Panc1 (cell line): ENCODE data around the gene NFS1. TPM values are rescaled to one million over a fixed set of nuclear protein-coding genes. Genes with fewer than 3 reads are reported as not detected.
A peak's percentile ranks its signal among the peaks of the same experiment; 100 is the strongest.

Source experiments
- ATAC-seq: fragments of 200-7000 bp; cut with Tn5 transposase; 2 replicates; pipeline ENCODE4 v1.9.1; 2020; ENCODE audit warnings: mild to moderate bottlenecking, moderate library complexity
- BruUV-seq: library from RNA; stranded (reverse); fragments of 400-500 nt; replicated peaks from 2 replicates; lab custom pipeline; 2021; lab: Mats Ljungman, UMichigan
- CTCF ChIA-PET: fragments of 300-600 bp; sonication (Branson Sonifier 250); formaldehyde crosslinking; loops from one replicate; lab custom pipeline; 2022; ENCODE audit warnings: antibody characterized with exemption; lab: Charles Lee
- POLR2A ChIA-PET: fragments of 300-600 bp; sonication (Branson Sonifier 250); formaldehyde crosslinking; loops from one replicate; lab custom pipeline; 2022; ENCODE audit warnings: antibody characterized with exemption; lab: Charles Lee
- DNase-seq: peaks from one replicate; pipeline ENCODE4 v3.0.0-alpha.2; 2010; ENCODE audit warnings: low read depth, low spot score
- H3K27ac ChIP-seq: 2 replicates; pipeline ENCODE4 v1.5.1; 2011; ENCODE audit warnings: mild to moderate bottlenecking, low read length, inconsistent platforms
- H3K27me3 ChIP-seq: fragments of 200-500 bp; sonication (Bioruptor generic); 2 replicates; pipeline ENCODE4 v1.6.0; 2014; ENCODE audit warnings: low read length, inconsistent platforms; ENCODE audit not compliant: control insufficient read depth, insufficient read depth
- H3K36me3 ChIP-seq: fragments of 200-500 bp; sonication (Bioruptor generic); 2 replicates; pipeline ENCODE4 v1.5.1; 2014; ENCODE audit warnings: inconsistent platforms, mild to moderate bottlenecking, low read length, moderate library complexity; ENCODE audit not compliant: control insufficient read depth, insufficient read depth
- H3K4me1 ChIP-seq: 2 replicates; pipeline ENCODE4 v1.5.1; 2011; ENCODE audit warnings: inconsistent platforms, mild to moderate bottlenecking, low read length, moderate library complexity; ENCODE audit not compliant: control insufficient read depth, insufficient read depth
- H3K4me3 ChIP-seq, 2 experiments: 2 replicates each; pipeline ENCODE4 v1.5.1; 2011 to 2012; ENCODE audit warnings: low read depth in 2 of 2, low read length in 2 of 2, mild to moderate bottlenecking in 2 of 2, inconsistent platforms in 1 of 2, moderate library complexity in 1 of 2
- H3K9me3 ChIP-seq: fragments of 200-500 bp; sonication (Bioruptor generic); 2 replicates; pipeline ENCODE4 v1.5.1; 2014; ENCODE audit warnings: low read depth, mild to moderate bottlenecking, inconsistent platforms, low read length, moderate library complexity; ENCODE audit not compliant: control insufficient read depth, insufficient read depth
- POLR2AphosphoS5 ChIP-seq: IDR thresholded peaks from 2 replicates; pipeline ENCODE4 v1.6.1; 2012; ENCODE audit warnings: mild to moderate bottlenecking, low read depth, low read length, moderate library complexity
- SIN3A ChIP-seq: IDR thresholded peaks from 2 replicates; pipeline ENCODE4 v1.6.1; 2012; ENCODE audit warnings: low read depth, mild to moderate bottlenecking, low read length, moderate library complexity, borderline replicate concordance; ENCODE audit not compliant: insufficient read depth
- TCF7L2 ChIP-seq: IDR thresholded peaks from 2 replicates; pipeline ENCODE4 v1.6.1; 2011; ENCODE audit warnings: mild to moderate bottlenecking, low read depth, low read length, inconsistent platforms
- in situ Hi-C: cut with HindIII; loops from 2 replicates; pipeline ENCODE4 v1.10.0; 2016; ENCODE audit warnings: low sequenced_read_pairs, low pct_unique_long_range_greater_than_20kb
- intact Hi-C: fragments of 100-400 bp; cut with micrococcal nuclease; formaldehyde crosslinking; loops from one replicate; pipeline ENCODE4 v1.10.0; 2022; ENCODE audit not compliant: unreplicated experiment
- total RNA-seq: library from RNA; stranded (reverse); gene quantifications from one replicate; pipeline ENCODE4 v1.2.1, GENCODE V29; 2021; ENCODE audit not compliant: unreplicated experiment
- TF ChIP-seq, protein P1 (sequence below), 2 experiments: IDR thresholded peaks; 2 replicates each; pipeline ENCODE4 v1.6.1; 2011 to 2012; ENCODE audit warnings: low read depth in 2 of 2, control low read depth in 1 of 2, low read length in 1 of 2, mild to moderate bottlenecking in 1 of 2, moderate library complexity in 1 of 2; ENCODE audit not compliant: insufficient read depth in 1 of 2
- TF ChIP-seq, protein P2 (sequence below): fragments of 450-650 bp; IDR thresholded peaks from 2 replicates; pipeline ENCODE4 v1.5.1; 2017; ENCODE audit warnings: mild to moderate bottlenecking

NFS1 gene
- total RNA-seq, 1 experiment from 2014 or later: 44.9 TPM

DNA sequence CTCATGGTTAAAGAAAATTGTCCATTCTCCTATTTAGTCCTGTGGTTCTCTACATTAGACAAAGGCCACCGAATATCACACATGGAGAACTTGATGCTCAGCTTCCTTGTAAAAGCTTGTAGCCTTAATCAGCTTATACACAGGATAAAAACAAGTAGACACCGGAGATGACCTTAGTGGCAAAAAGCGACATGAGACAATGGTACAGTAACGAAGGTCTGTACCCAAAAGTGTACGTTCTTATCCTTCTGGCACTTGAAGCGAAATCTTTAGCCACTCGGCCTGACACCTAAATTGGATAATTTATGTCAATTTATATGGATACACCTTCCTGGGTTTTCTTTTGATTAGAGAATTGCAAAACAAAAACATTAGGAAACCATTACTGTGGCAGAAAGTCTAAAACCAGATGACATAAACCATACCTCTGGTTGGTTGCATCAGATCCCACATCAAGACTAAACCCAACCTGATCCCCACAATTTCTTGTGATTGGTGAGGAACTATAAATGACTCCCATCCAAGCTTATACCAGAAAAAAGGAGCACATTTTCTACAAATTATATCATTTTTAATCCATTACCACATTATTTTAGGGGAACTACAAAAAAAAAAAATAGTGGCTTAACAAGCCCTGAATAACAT lies 36.8 kb upstream of the NFS1 start:
- peaks cover 23% of the 10 kb centered on the region; the same call in 1 of the 2 replicates for H3K4me1 ChIP-seq
- BruUV-seq: no TSS peak
- 0 out of 2 replicates have a peak overlapping the region, but pooled peaks have one; percentile 23 for H3K27ac ChIP-seq
- in situ Hi-C loops (no loop called here), intact Hi-C loops (no loop called here)
- ChIA-PET CTCF (no interaction called here), POLR2A (interaction anchor here (0.6 to 0.7 kb wide), 2 partner anchors 151 to 608 kb away, joined by 3 to 4 read pairs; no protein-coding TSS in a partner anchor)
- ATAC-seq (no peak), DNase-seq (no peak)
- peaks cover 86% of the 10 kb centered on the region for H3K36me3 ChIP-seq
- no peak overlapping the region for H3K4me3 ChIP-seq
- no peaks in the 10 kb centered on the region for H3K9me3 ChIP-seq
- no peaks in the 10 kb centered on the region for H3K27me3 ChIP-seq
- TF ChIP-seq TCF7L2: no peak
- TF ChIP-seq, protein P1, sequence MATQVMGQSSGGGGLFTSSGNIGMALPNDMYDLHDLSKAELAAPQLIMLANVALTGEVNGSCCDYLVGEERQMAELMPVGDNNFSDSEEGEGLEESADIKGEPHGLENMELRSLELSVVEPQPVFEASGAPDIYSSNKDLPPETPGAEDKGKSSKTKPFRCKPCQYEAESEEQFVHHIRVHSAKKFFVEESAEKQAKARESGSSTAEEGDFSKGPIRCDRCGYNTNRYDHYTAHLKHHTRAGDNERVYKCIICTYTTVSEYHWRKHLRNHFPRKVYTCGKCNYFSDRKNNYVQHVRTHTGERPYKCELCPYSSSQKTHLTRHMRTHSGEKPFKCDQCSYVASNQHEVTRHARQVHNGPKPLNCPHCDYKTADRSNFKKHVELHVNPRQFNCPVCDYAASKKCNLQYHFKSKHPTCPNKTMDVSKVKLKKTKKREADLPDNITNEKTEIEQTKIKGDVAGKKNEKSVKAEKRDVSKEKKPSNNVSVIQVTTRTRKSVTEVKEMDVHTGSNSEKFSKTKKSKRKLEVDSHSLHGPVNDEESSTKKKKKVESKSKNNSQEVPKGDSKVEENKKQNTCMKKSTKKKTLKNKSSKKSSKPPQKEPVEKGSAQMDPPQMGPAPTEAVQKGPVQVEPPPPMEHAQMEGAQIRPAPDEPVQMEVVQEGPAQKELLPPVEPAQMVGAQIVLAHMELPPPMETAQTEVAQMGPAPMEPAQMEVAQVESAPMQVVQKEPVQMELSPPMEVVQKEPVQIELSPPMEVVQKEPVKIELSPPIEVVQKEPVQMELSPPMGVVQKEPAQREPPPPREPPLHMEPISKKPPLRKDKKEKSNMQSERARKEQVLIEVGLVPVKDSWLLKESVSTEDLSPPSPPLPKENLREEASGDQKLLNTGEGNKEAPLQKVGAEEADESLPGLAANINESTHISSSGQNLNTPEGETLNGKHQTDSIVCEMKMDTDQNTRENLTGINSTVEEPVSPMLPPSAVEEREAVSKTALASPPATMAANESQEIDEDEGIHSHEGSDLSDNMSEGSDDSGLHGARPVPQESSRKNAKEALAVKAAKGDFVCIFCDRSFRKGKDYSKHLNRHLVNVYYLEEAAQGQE (IDR thresholded peaks at IDR 0.05; ENCODE audit: insufficient read depth in 1 of 2, low read depth in 2 of 2, low read length in 1 of 2): no peak
- TF ChIP-seq POLR2AphosphoS5: no peak
- no peak for TF ChIP-seq SIN3A
- TF ChIP-seq, protein P2, sequence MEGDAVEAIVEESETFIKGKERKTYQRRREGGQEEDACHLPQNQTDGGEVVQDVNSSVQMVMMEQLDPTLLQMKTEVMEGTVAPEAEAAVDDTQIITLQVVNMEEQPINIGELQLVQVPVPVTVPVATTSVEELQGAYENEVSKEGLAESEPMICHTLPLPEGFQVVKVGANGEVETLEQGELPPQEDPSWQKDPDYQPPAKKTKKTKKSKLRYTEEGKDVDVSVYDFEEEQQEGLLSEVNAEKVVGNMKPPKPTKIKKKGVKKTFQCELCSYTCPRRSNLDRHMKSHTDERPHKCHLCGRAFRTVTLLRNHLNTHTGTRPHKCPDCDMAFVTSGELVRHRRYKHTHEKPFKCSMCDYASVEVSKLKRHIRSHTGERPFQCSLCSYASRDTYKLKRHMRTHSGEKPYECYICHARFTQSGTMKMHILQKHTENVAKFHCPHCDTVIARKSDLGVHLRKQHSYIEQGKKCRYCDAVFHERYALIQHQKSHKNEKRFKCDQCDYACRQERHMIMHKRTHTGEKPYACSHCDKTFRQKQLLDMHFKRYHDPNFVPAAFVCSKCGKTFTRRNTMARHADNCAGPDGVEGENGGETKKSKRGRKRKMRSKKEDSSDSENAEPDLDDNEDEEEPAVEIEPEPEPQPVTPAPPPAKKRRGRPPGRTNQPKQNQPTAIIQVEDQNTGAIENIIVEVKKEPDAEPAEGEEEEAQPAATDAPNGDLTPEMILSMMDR: no peak

DNA sequence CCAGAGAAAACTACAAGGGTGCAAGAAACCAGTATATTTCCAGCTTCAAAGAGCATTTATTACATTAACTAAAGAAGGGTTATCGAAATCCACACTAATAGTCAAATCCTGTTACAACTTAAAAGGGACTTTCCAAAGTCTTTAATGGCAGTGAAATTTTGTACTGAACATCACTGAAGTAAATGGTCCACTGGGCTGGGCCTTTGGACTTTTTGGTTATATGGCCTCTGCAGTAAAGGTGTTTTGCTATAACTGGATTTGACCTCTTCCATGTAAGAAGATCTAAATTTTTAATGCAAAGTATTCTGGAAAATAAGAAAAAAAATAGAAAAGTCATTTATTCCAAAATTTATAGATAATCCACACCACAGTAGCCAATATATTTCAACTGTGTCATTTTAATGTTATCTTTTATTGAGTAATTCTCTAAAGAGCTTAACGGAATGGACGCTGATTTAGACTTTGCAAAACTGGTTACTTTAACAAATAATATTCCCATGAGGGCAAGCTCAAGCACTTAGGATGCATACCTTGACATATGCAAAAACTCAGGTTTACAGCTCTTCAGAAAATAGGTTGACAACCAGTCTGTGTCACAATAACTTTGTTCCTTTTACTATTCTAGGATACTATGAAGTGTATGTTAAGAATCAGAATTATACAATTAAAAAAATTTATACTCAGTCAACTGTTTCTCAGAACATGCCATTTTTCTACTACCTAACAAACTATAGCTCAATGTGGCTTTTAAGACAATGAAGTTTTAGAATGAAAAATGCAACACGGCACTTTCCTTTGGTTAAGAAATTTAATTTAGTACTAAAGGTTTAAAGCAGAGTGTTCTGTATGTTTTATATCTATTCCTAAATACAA lies 35.9 kb upstream of the NFS1 start:
- DNase-seq (no peak), ATAC-seq (no peak)
- TSS peak; percentile 0 for BruUV-seq
- ChIA-PET CTCF (interaction anchor here (0.6 kb wide), 1 partner anchor 152 kb away, joined by 3 read pairs; no protein-coding TSS in a partner anchor), POLR2A (interaction anchor here (0.6 kb wide), 1 partner anchor 607 kb away, joined by 3 read pairs; no protein-coding TSS in a partner anchor)
- Histone ChIP-seq H3K4me1 (peaks cover 23% of the 10 kb centered on the region; the same call in 1 of the 2 replicates), H3K36me3 (peaks cover 86% of the 10 kb centered on the region), H3K4me3 (no peak overlapping the region), H3K27me3 (no peaks in the 10 kb centered on the region), H3K9me3 (no peaks in the 10 kb centered on the region), H3K27ac (no peak overlapping the region; the same call in 1 of the 2 replicates)
- TF ChIP-seq, protein P2: no peak
- no peak for TF ChIP-seq SIN3A
- no peak for TF ChIP-seq POLR2AphosphoS5
- TF ChIP-seq TCF7L2: no peak
- TF ChIP-seq, protein P1 (IDR thresholded peaks at IDR 0.05; ENCODE audit: insufficient read depth in 1 of 2, low read depth in 2 of 2, low read length in 1 of 2): no peak
- intact Hi-C loops (no loop called here), in situ Hi-C loops (no loop called here)
